ENCODE data around the gene CXorf58. TPM values are rescaled to one million over a fixed set of nuclear protein-coding genes. Genes with fewer than 3 reads are reported as not detected.

The CXorf58 gene
- total and polyA plus RNA-seq, 9 of the 15 experiments (the other 6 are each of a cell fraction or from before 2014, with no cell fraction given) = 0.10 to 0.27 (median 0.16) TPM; not detected in 3

GRCh38 chrX:23901805-23902204 is 6.0 kb upstream of the CXorf58 start (continued):
- TF ChIP-seq PRDM10 (IDR thresholded peaks at IDR 0.05; ENCODE audit: partially characterized antibody) (no peak), CREB3L1 (IDR thresholded peaks at IDR 0.05; ENCODE audit: borderline replicate concordance, low read depth) (no peak), MED1 (CRISPR knock-in tag; IDR thresholded peaks at IDR 0.05; ENCODE audit: borderline replicate concordance) (no peak), KDM5B (IDR thresholded peaks at IDR 0.05; ENCODE audit: insufficient replicate concordance, low read depth, low read length) (no peak), NFIX (CRISPR knock-in tag; IDR thresholded peaks at IDR 0.05; ENCODE audit: low read depth) (no peak), DEAF1 (CRISPR knock-in tag; IDR thresholded peaks at IDR 0.05) (peak; percentile 78), NFYB (IDR thresholded peaks at IDR 0.05; ENCODE audit: extremely low read depth, insufficient read length) (no peak), SRF (CRISPR knock-in tag; IDR thresholded peaks at IDR 0.05) (no peak), ZNF146 (CRISPR knock-in tag; IDR thresholded peaks at IDR 0.05; ENCODE audit: unreplicated experiment) (no peak), SMARCC2 (IDR thresholded peaks at IDR 0.05; ENCODE audit: low read depth) (no peak), TAF15 (IDR thresholded peaks at IDR 0.05; ENCODE audit: low read depth, low read length) (no peak), DMBX1 (CRISPR knock-in tag; IDR thresholded peaks at IDR 0.05; ENCODE audit: borderline replicate concordance) (no peak), POLR3A (IDR thresholded peaks at IDR 0.05; ENCODE audit: borderline replicate concordance, extremely low read depth, insufficient read depth, insufficient read length) (no peak), ATF6 (CRISPR knock-in tag; IDR thresholded peaks at IDR 0.05) (no peak), ARID2 (IDR thresholded peaks at IDR 0.05) (peak; percentile 77), TEAD1 (CRISPR knock-in tag; IDR thresholded peaks at IDR 0.05) (no peak), HMG20B (CRISPR knock-in tag; IDR thresholded peaks at IDR 0.05) (no peak), ZNF212 (CRISPR knock-in tag; IDR thresholded peaks at IDR 0.05) (no peak), BCL6 (CRISPR knock-in tag; IDR thresholded peaks at IDR 0.05) (no peak), DPF2 (IDR thresholded peaks at IDR 0.05) (no peak), ZNF785 (CRISPR knock-in tag; IDR thresholded peaks at IDR 0.05) (no peak)
